H1 (cell line): ENCODE data around the gene RADX. TPM values are rescaled to one million over a fixed set of nuclear protein-coding genes. Genes with fewer than 3 reads are reported as not detected.

Experiments used
- CTCF ChIA-PET: fragments of 300-600 bp; sonication (Branson Sonifier 250); formaldehyde crosslinking; loops from one replicate; lab custom pipeline; 2021; ENCODE audit not compliant: partially characterized antibody; lab: Charles Lee
- POLR2A ChIA-PET: fragments of 300-600 bp; sonication (Branson Sonifier 250); formaldehyde crosslinking; loops from one replicate; lab custom pipeline; 2021; ENCODE audit warnings: inconsistent platforms; ENCODE audit not compliant: partially characterized antibody; lab: Charles Lee
- DNase-seq, 2 experiments: peaks; one replicate each; pipeline versions ENCODE4 v3.0.0 to v3.0.0-alpha.2; 2010 to 2022; ENCODE audit warnings: low spot score in 2 of 2, low read depth in 1 of 2, mixed read lengths in 1 of 2
- FAIRE-seq: peaks from 2 replicates; lab custom pipeline; 2011; peaks lifted over from hg19 to GRCh38; lab: Jason Lieb, UNC
- H2AFZ ChIP-seq: 2 replicates; pipeline ENCODE4 v1.8.1; 2012; ENCODE audit warnings: low read length, inconsistent platforms
- H2AK5ac ChIP-seq: 2 replicates; pipeline ENCODE4 v1.6.1; 2013; ENCODE audit warnings: low read depth, low read length
- H2BK120ac ChIP-seq: replicated peaks from 2 replicates; pipeline ENCODE3; 2013; ENCODE audit warnings: low read depth, low read length, inconsistent platforms
- H2BK12ac ChIP-seq: 2 replicates; pipeline ENCODE4 v1.6.1; 2013; ENCODE audit warnings: low read depth, low read length
- H2BK15ac ChIP-seq: 2 replicates; pipeline ENCODE4 v1.6.1; 2013; ENCODE audit warnings: low read length
- H2BK20ac ChIP-seq: 2 replicates; pipeline ENCODE4 v1.6.1; 2013; ENCODE audit warnings: low read length
- H2BK5ac ChIP-seq: 2 replicates; pipeline ENCODE4 v1.6.1; 2013; ENCODE audit warnings: low read depth, low read length
- H3K14ac ChIP-seq: 2 replicates; pipeline ENCODE4 v1.6.1; 2013; ENCODE audit warnings: inconsistent platforms; ENCODE audit not compliant: insufficient read length
- H3K18ac ChIP-seq: 2 replicates; pipeline ENCODE4 v1.6.1; 2013; ENCODE audit warnings: low read length; ENCODE audit errors: extremely low read depth
- H3K23ac ChIP-seq: 2 replicates; pipeline ENCODE4 v1.6.1; 2013; ENCODE audit warnings: inconsistent platforms; ENCODE audit not compliant: insufficient read length
- H3K23me2 ChIP-seq: 2 replicates; pipeline ENCODE4 v1.6.1; 2013; ENCODE audit warnings: low read depth, low read length
- H3K27ac ChIP-seq: 2 replicates; pipeline ENCODE4 v1.6.1; 2011; ENCODE audit warnings: low read depth, low read length, inconsistent platforms
- H3K27me3 ChIP-seq, 4 experiments: replicated peaks in 1 of 4; 1 replicate in 1 of 4; 2 replicates in 3 of 4; pipeline versions ENCODE4 v1.6.1 to v1.8.1; 2011 to 2013; ENCODE audit warnings: low read length in 3 of 4, mild to moderate bottlenecking in 3 of 4, inconsistent platforms in 2 of 4, mixed read lengths in 2 of 4, moderate library complexity in 1 of 4; ENCODE audit not compliant: control insufficient read depth in 3 of 4, insufficient read depth in 3 of 4; ENCODE audit errors: extremely low read depth in 1 of 4
- H3K36me3 ChIP-seq, 4 experiments: 2 replicates each; pipeline versions ENCODE4 v1.6.1 to v1.8.1; 2011 to 2013; ENCODE audit warnings: mild to moderate bottlenecking in 4 of 4, low read length in 3 of 4, moderate library complexity in 2 of 4, control low read depth in 1 of 4, inconsistent platforms in 1 of 4; ENCODE audit not compliant: insufficient read depth in 4 of 4, control insufficient read depth in 2 of 4
- H3K4ac ChIP-seq: replicated peaks from 2 replicates; pipeline ENCODE3; 2013; ENCODE audit warnings: low read length, low read depth, mixed read lengths, inconsistent platforms; ENCODE audit not compliant: insufficient read length
- H3K4me1 ChIP-seq, 4 experiments: replicated peaks in 1 of 4; 1 replicate in 1 of 4; 2 replicates in 3 of 4; pipeline versions ENCODE4 v1.6.1 to v1.8.1; 2011 to 2013; ENCODE audit warnings: low read length in 3 of 4, inconsistent platforms in 2 of 4, mixed read lengths in 1 of 4; ENCODE audit not compliant: insufficient read depth in 4 of 4, control insufficient read depth in 3 of 4
- H3K4me2 ChIP-seq, 2 experiments: 2 replicates each; pipeline versions ENCODE4 v1.6.1 to v1.8.1; 2011 to 2013; ENCODE audit warnings: low read depth in 2 of 2, low read length in 2 of 2, control low read depth in 1 of 2, inconsistent platforms in 1 of 2, mild to moderate bottlenecking in 1 of 2; ENCODE audit not compliant: insufficient read depth in 1 of 2
- H3K4me3 ChIP-seq, 4 experiments: fragments of 200-600, 300-600 bp in 1 of 4; sonication (generic), shearing (Covaris generic), sonication (Bioruptor Twin) in 1 of 4; 2 replicates each; pipeline versions ENCODE4 v1.5.1 to v1.8.1; 2011 to 2016; ENCODE audit warnings: low read length in 4 of 4, low read depth in 3 of 4, control low read depth in 2 of 4, inconsistent platforms in 2 of 4, mild to moderate bottlenecking in 2 of 4, mixed read lengths in 1 of 4, moderate library complexity in 1 of 4; ENCODE audit not compliant: insufficient read depth in 2 of 4; ENCODE audit errors: extremely low read depth in 1 of 4
- H3K56ac ChIP-seq: replicated peaks from 2 replicates; pipeline ENCODE3; 2013; ENCODE audit warnings: low read depth, mild to moderate bottlenecking, mixed read lengths, low read length, inconsistent platforms; ENCODE audit not compliant: insufficient read length
- H3K79me1 ChIP-seq: 2 replicates; pipeline ENCODE4 v1.6.1; 2013; ENCODE audit warnings: low read depth, low read length, control low read depth
- H3K79me2 ChIP-seq, 2 experiments: 2 replicates each; pipeline versions ENCODE4 v1.6.1 to v1.8.1; 2012 to 2013; ENCODE audit warnings: low read length in 2 of 2, mild to moderate bottlenecking in 2 of 2, inconsistent platforms in 1 of 2; ENCODE audit not compliant: insufficient read depth in 2 of 2, control insufficient read depth in 1 of 2
- H3K9ac ChIP-seq, 4 experiments: replicated peaks in 1 of 4; 1 replicate in 1 of 4; 2 replicates in 3 of 4; pipeline versions ENCODE4 v1.6.1 to v1.8.1; 2011 to 2013; ENCODE audit warnings: low read depth in 3 of 4, low read length in 3 of 4, control low read depth in 2 of 4, mild to moderate bottlenecking in 2 of 4, moderate library complexity in 2 of 4, inconsistent platforms in 1 of 4; ENCODE audit errors: extremely low read depth in 1 of 4
- H3K9me3 ChIP-seq, 2 experiments: 2 replicates each; pipeline versions ENCODE4 v1.6.1 to v1.8.1; 2012 to 2013; ENCODE audit warnings: mild to moderate bottlenecking in 2 of 2, moderate library complexity in 2 of 2, control low read depth in 1 of 2, inconsistent platforms in 1 of 2, low read depth in 1 of 2, low read length in 1 of 2, mixed read lengths in 1 of 2; ENCODE audit not compliant: insufficient read depth in 2 of 2
- H4K20me1 ChIP-seq, 2 experiments: replicated peaks in 1 of 2; 2 replicates each; pipeline versions ENCODE3 to v1.8.1; 2011 to 2013; ENCODE audit warnings: inconsistent platforms in 2 of 2, low read length in 2 of 2, mild to moderate bottlenecking in 1 of 2; ENCODE audit not compliant: insufficient read depth in 2 of 2, control insufficient read depth in 1 of 2
- H4K5ac ChIP-seq: 2 replicates; pipeline ENCODE4 v1.6.1; 2013; ENCODE audit warnings: low read length, low read depth, mixed read lengths, inconsistent platforms; ENCODE audit not compliant: insufficient read length
- H4K8ac ChIP-seq: 2 replicates; pipeline ENCODE4 v1.8.0; 2013; ENCODE audit warnings: mild to moderate bottlenecking, moderate library complexity, low read length, inconsistent platforms; ENCODE audit not compliant: insufficient read depth; ENCODE audit errors: extremely low read depth
- H4K91ac ChIP-seq: replicated peaks from 2 replicates; pipeline ENCODE3; 2013; ENCODE audit warnings: low read length, mixed read lengths, inconsistent platforms; ENCODE audit not compliant: insufficient read length
- JUND ChIP-seq: IDR thresholded peaks from 2 replicates; pipeline ENCODE4 v1.6.1; 2011; ENCODE audit warnings: mild to moderate bottlenecking, improper control_type of control experiment, low read length
- MAFK ChIP-seq: IDR thresholded peaks from 2 replicates; pipeline ENCODE4 v1.6.1; 2012; ENCODE audit warnings: low read depth, mild to moderate bottlenecking, improper control_type of control experiment, low read length
- USF2 ChIP-seq: IDR thresholded peaks from 2 replicates; pipeline ENCODE4 v1.6.1; 2011; ENCODE audit warnings: low read length, improper control_type of control experiment
- polyA plus RNA-seq, 7 experiments: library from polyadenylated mRNA; depleted of rRNA in 3 of 7; stranded (reverse) in 5 of 7; unstranded in 2 of 7; fragments of >200 nt in 5 of 7; fragments of 200-250 nt in 2 of 7; gene quantifications; 1 replicate in 5 of 7; 2 replicates in 1 of 7; 4 replicates in 1 of 7; pipeline versions ENCODE4 v1.2.1 to v1.2.3, GENCODE V29; 2011 to 2013; ENCODE audit warnings: missing spikeins in 2 of 7, mixed read lengths in 2 of 7
- total RNA-seq: library from RNA; stranded (reverse); fragmentation: NEBNext Ultra II Directional; extraction: Animal tissue kit (Norgen Biotek cat#: 25700); gene quantifications from 2 replicates; pipeline ENCODE4 v1.2.1, GENCODE V29; 2021

RADX gene
- total and polyA plus RNA-seq, 2 of the 8 experiments (the other 6 are each of a cell fraction or from before 2014, with no cell fraction given) = 1.7 to 4.5 TPM

DNA sequence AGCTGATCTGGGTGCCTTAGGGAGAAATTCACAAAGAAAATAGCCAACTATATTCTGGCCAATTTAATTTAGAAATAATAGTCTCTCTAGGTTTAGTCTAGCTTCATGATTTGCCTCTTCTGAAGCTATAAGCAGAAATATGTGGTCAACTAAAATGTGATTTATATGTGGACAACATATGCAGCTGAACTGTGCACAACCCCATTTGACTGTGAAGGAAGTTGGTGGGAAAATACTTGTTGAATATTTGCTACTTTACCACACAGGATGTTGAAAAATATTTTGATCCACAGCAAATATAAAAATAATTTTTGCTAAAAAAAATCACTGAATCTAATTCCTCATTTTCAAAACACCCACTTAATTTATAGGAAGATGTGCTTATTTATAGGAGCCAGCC lies 99.0 kb downstream of the RADX start:
- H3K27me3 ChIP-seq = no peaks in the 10 kb centered on the region
- H3K4me2 ChIP-seq = no peak overlapping the region
- H2BK5ac ChIP-seq = no peak overlapping the region
- H3K56ac ChIP-seq = no peak overlapping the region
- TF ChIP-seq JUND (no peak), USF2 (no peak), MAFK (no peak)
- TF ChIP-seq, all 59 proteins: peak for 0
- Histone ChIP-seq H3K9me3 (no peaks in the 10 kb centered on the region), H4K91ac (no peak overlapping the region), H4K20me1 (no peaks in the 10 kb centered on the region), H2BK120ac (no peak overlapping the region), H2BK20ac (no peak overlapping the region), H2BK12ac (no peak overlapping the region), H3K27ac (no peak overlapping the region), H2AK5ac (no peak overlapping the region), H3K36me3 (no peaks in the 10 kb centered on the region), H3K9ac (no peak overlapping the region), H3K4me1 (no peaks in the 10 kb centered on the region), H3K23me2 (no peaks in the 10 kb centered on the region), H3K4me3 (no peak overlapping the region), H4K5ac (no peak overlapping the region), H3K79me2 (no peaks in the 10 kb centered on the region), H3K79me1 (no peaks in the 10 kb centered on the region), H3K23ac (no peak overlapping the region), H3K4ac (no peak overlapping the region), H3K14ac (no peak overlapping the region), H3K18ac (no peak overlapping the region), H4K8ac (no peak overlapping the region), H2BK15ac (no peak overlapping the region), H2AFZ (no peak overlapping the region)
- FAIRE-seq (no peak), DNase-seq (no peak)
- POLR2A ChIA-PET = no interaction called here
- CTCF ChIA-PET = no interaction called here
